B cell (primary cell): ENCODE results near the gene UACA. TPM values are rescaled to one million over a fixed set of nuclear protein-coding genes. Genes with fewer than 3 reads are reported as not detected.

Experiments used
- ATAC-seq: fragments of 200-7000 bp; cut with Tn5 transposase; one replicate; pipeline ENCODE4 v1.10.0; 2021; ENCODE audit warnings: low read depth, mild to moderate bottlenecking, moderate number of reproducible peaks, moderate library complexity
- CTCF ChIA-PET: fragments of 350-600 bp; sonication (Branson Sonifier 250); formaldehyde crosslinking; loops from one replicate; lab custom pipeline; 2021; ENCODE audit warnings: antibody characterized with exemption, inconsistent platforms; lab: Charles Lee
- POLR2A ChIA-PET: fragments of 350-600 bp; sonication (Branson Sonifier 250); formaldehyde crosslinking; loops from one replicate; lab custom pipeline; 2021; ENCODE audit warnings: antibody characterized with exemption; lab: Charles Lee
- DNase-seq: peaks from one replicate; pipeline ENCODE4 v3.0.0; 2013
- H2AFZ ChIP-seq: 2 replicates; pipeline ENCODE4 v1.6.1; 2012; ENCODE audit warnings: mild to moderate bottlenecking, low read depth, low read length; ENCODE audit not compliant: insufficient read depth, poor library complexity, severe bottlenecking
- H3K27ac ChIP-seq, 2 donors: 1 replicate in 1 of 2; 2 replicates in 1 of 2; pipeline ENCODE4 v1.5.1; 2012 to 2013; ENCODE audit warnings: low read length in 2 of 2, mild to moderate bottlenecking in 2 of 2, moderate library complexity in 1 of 2
- H3K27me3 ChIP-seq, 4 experiments: fragments of 200-600 bp in 1 of 4; sonication (generic) in 1 of 4; replicated peaks in 1 of 4; 1 replicate in 2 of 4; 2 replicates in 2 of 4; pipeline versions ENCODE4 v1.6.1 to v1.7.0; 2013 to 2016; ENCODE audit warnings: low read length in 3 of 4, mild to moderate bottlenecking in 2 of 4, mixed read lengths in 1 of 4, moderate library complexity in 1 of 4; ENCODE audit not compliant: insufficient read depth in 4 of 4, control insufficient read depth in 3 of 4; ENCODE audit errors: control extremely low read depth in 1 of 4
- H3K36me3 ChIP-seq, 2 experiments: replicated peaks in 1 of 2; 1 replicate in 1 of 2; 2 replicates in 1 of 2; pipeline versions ENCODE4 v1.6.1 to v1.7.1; 2013; ENCODE audit warnings: low read length in 1 of 2; ENCODE audit not compliant: insufficient read depth in 2 of 2, control insufficient read depth in 1 of 2; ENCODE audit errors: control extremely low read depth in 1 of 2, extremely low read depth in 1 of 2
- H3K4me1 ChIP-seq, 2 donors: fragments of 200-600 bp in 1 of 2; sonication (generic) in 1 of 2; 1 replicate in 1 of 2; 2 replicates in 1 of 2; pipeline versions ENCODE4 v1.5.1 to v1.6.1; 2013 to 2017; ENCODE audit warnings: low read length in 2 of 2; ENCODE audit not compliant: control insufficient read depth in 2 of 2, insufficient read depth in 2 of 2
- H3K4me2 ChIP-seq: replicated peaks from 2 replicates; pipeline ENCODE3; 2012; ENCODE audit warnings: mild to moderate bottlenecking, low read depth, low read length; ENCODE audit not compliant: poor library complexity, severe bottlenecking
- H3K4me3 ChIP-seq, 5 experiments: fragments of 200-600 bp in 1 of 5; sonication (generic) in 1 of 5; 1 replicate in 3 of 5; 2 replicates in 2 of 5; pipeline versions ENCODE4 v1.5.1 to v1.7.0; 2011 to 2016; ENCODE audit warnings: low read length in 4 of 5, mild to moderate bottlenecking in 4 of 5, low read depth in 2 of 5, control low read depth in 1 of 5, moderate library complexity in 1 of 5; ENCODE audit not compliant: insufficient read depth in 1 of 5; ENCODE audit errors: control extremely low read depth in 1 of 5, extremely low read depth in 1 of 5
- H3K79me2 ChIP-seq: fragments of 200-600 bp; sonication (generic); one replicate; pipeline ENCODE4 v1.6.0; 2016; ENCODE audit warnings: low read length; ENCODE audit not compliant: control insufficient read depth, insufficient read depth
- H3K9ac ChIP-seq: fragments of 200-600 bp; sonication (generic); 2 replicates; pipeline ENCODE4 v1.6.1; 2017; ENCODE audit warnings: mild to moderate bottlenecking, low read length, moderate library complexity
- H3K9me3 ChIP-seq, 3 donors: one replicate each; pipeline versions ENCODE4 v1.6.1 to v1.7.1; 2013; ENCODE audit warnings: low read length in 2 of 3; ENCODE audit not compliant: control insufficient read depth in 2 of 3, insufficient read depth in 1 of 3; ENCODE audit errors: control extremely low read depth in 1 of 3
- H4K20me1 ChIP-seq: 2 replicates; pipeline ENCODE4 v1.6.0; 2012; ENCODE audit warnings: mild to moderate bottlenecking, low read length; ENCODE audit not compliant: insufficient read depth, control insufficient read depth, poor library complexity, severe bottlenecking
- H3K27ac Mint-ChIP-seq: one replicate; pipeline ENCODE4 v1.8.0; 2021; ENCODE audit warnings: mixed read lengths
- H3K27me3 Mint-ChIP-seq: one replicate; pipeline ENCODE4 v1.8.0; 2021; ENCODE audit warnings: mixed read lengths
- H3K4me1 Mint-ChIP-seq: one replicate; pipeline ENCODE4 v1.8.0; 2021; ENCODE audit warnings: mixed read lengths
- H3K4me3 Mint-ChIP-seq: one replicate; pipeline ENCODE4 v1.8.0; 2021; ENCODE audit warnings: mixed read lengths
- H3K9me3 Mint-ChIP-seq: one replicate; pipeline ENCODE4 v1.8.0; 2022; ENCODE audit warnings: mixed read lengths; ENCODE audit not compliant: insufficient read depth
- CTCF ChIP-seq: fragments of 200-600 bp; IDR thresholded peaks from one replicate; pipeline ENCODE4 v1.8.0; 2022; ENCODE audit warnings: antibody characterized with exemption, mild to moderate bottlenecking
- EZH2 ChIP-seq: IDR thresholded peaks from 2 replicates; pipeline ENCODE4 v1.6.1; 2012; ENCODE audit warnings: borderline replicate concordance, low read depth, mild to moderate bottlenecking, moderate library complexity, low read length; ENCODE audit not compliant: insufficient read depth, poor library complexity, severe bottlenecking
- WGBS: methylation state at CpG from one replicate; pipeline ENCODE4 v1.1.5; 2013; ENCODE audit warnings: missing lambda C conversion rate; ENCODE audit not compliant: insufficient coverage; 5-methylcytosine and 5-hydroxymethylcytosine counted together
- intact Hi-C: fragments of 100-400 bp; cut with micrococcal nuclease; formaldehyde crosslinking; loops from one replicate; pipeline ENCODE4 v1.10.0; 2022
- polyA plus RNA-seq: library from polyadenylated mRNA; depleted of rRNA; stranded (reverse); fragments of >200 nt; gene quantifications from 2 replicates; pipeline ENCODE4 v1.2.3, GENCODE V29; 2012
- total RNA-seq, 2 donors: library from RNA; stranded (reverse); fragments of 120-200 nt in 1 of 2; gene quantifications; 1 replicate in 1 of 2; 2 replicates in 1 of 2; pipeline versions ENCODE4 v1.2.3 to v1.2.4, GENCODE V29; 2013 to 2022

The UACA gene
- total and polyA plus RNA-seq, 2 donors (not counting 1 experiment from before 2014, with no cell fraction given), result 2.7 to 3.3 TPM

GRCh38 chr15:70618929-70619328, 144.4 kb downstream of the UACA start:
- Mint-ChIP-seq H3K4me1 (no peaks in the 10 kb centered on the region), H3K9me3 (no peaks in the 10 kb centered on the region), H3K27me3 (peaks cover 34% of the 10 kb centered on the region), H3K27ac (no peak overlapping the region), H3K4me3 (no peak overlapping the region)
- H4K20me1 ChIP-seq, result no peaks in the 10 kb centered on the region
- H3K9me3 ChIP-seq, result peaks cover 1 to 3% (median 3%) of the 10 kb centered on the region in 3 donors
- ChIA-PET CTCF (no interaction called here), POLR2A (no interaction called here)
- H3K4me1 ChIP-seq, result no peaks in the 10 kb centered on the region
- no peak overlapping the region for H3K9ac ChIP-seq
- H3K27ac ChIP-seq, result no peak overlapping the region
- no peak overlapping the region for H2AFZ ChIP-seq
- H3K36me3 ChIP-seq, result no peaks in the 10 kb centered on the region
- intact Hi-C loops, result no loop called here
- H3K4me2 ChIP-seq, result no peak overlapping the region
- no CpG with 5 or more reads among the region's 3 CpGs for WGBS
- DNase-seq, result no peak
- no peak for ATAC-seq
- no peaks in the 10 kb centered on the region for H3K79me2 ChIP-seq
- TF ChIP-seq CTCF, result no peak
- TF ChIP-seq EZH2, result no peak
- H3K27me3 ChIP-seq, result peaks cover 0 to 6% (median 0%) of the 10 kb centered on the region in 4 experiments
- no peak overlapping the region for H3K4me3 ChIP-seq

- H3K9me3 ChIP-seq, result peaks cover 0 to 2% (median 0%) of the 10 kb centered on the region in 3 donors
- Mint-ChIP-seq H3K9me3 (no peaks in the 10 kb centered on the region), H3K4me1 (no peaks in the 10 kb centered on the region), H3K4me3 (no peak overlapping the region), H3K27me3 (peaks cover 34% of the 10 kb centered on the region), H3K27ac (no peak overlapping the region)
- no peaks in the 10 kb centered on the region for H3K4me1 ChIP-seq
- CTCF ChIA-PET, result no interaction called here
- ATAC-seq (no peak), DNase-seq (no peak)
- H2AFZ ChIP-seq, result no peak overlapping the region
- no peak overlapping the region for H3K4me3 ChIP-seq
- POLR2A ChIA-PET, result no interaction called here
- H3K4me2 ChIP-seq, result no peak overlapping the region
- no peak overlapping the region for H3K27ac ChIP-seq
- intact Hi-C loops, result no loop called here
- peaks cover 0 to 6% (median 2%) of the 10 kb centered on the region in 4 experiments for H3K27me3 ChIP-seq
- H3K79me2 ChIP-seq, result no peaks in the 10 kb centered on the region
- 81% methylated on average over 2 of the region's 4 CpGs for WGBS
- no peaks in the 10 kb centered on the region for H3K36me3 ChIP-seq
- TF ChIP-seq EZH2 (no peak), CTCF (no peak)
- no peaks in the 10 kb centered on the region for H4K20me1 ChIP-seq
- H3K9ac ChIP-seq, result no peak overlapping the region
Observed at GRCh38 chr15:70617911-70618287, 145.5 kb downstream of the UACA start.
